GM12873 (cell line): Measurements from ENCODE around the gene SLFN12.

ENCODE experiments used
- CTCF ChIP-seq: IDR thresholded peaks from 2 replicates; pipeline ENCODE4 v1.5.1; 2012; ENCODE audit warnings: low read depth, mild to moderate bottlenecking, moderate library complexity, low read length, control low read depth; ENCODE audit not compliant: insufficient read depth; ENCODE audit errors: missing control alignments

The SLFN12 gene

GRCh38 chr17:35453171-35453570 is 20.9 kb upstream of the SLFN12 start:
- no peak for TF ChIP-seq CTCF

GRCh38 chr17:35449371-35449931 is 17.2 kb upstream of the SLFN12 start:
- TF ChIP-seq CTCF: no peak

GRCh38 chr17:35448899-35449227 is 16.6 kb upstream of the SLFN12 start:
- TF ChIP-seq CTCF: no peak

- TF ChIP-seq CTCF: no peak
These were observed 16.1 kb upstream of the SLFN12 start, which contains the start of gene SLFN13 for GRCh38 chr17:35448214-35448898. TSS of gene SLFN13 (minus strand) at chr17:35448766. CDS start at chr17:35445680, 3,086 bp downstream.

- no peak for TF ChIP-seq CTCF
These were observed 15.2 kb upstream of the SLFN12 start for GRCh38 chr17:35447499-35447898.

GRCh38 chr17:35438433-35438832 is 6.1 kb upstream of the SLFN12 start:
- TF ChIP-seq CTCF: no peak

GRCh38 chr17:35433075-35433894 is 985 bp upstream of the SLFN12 start:
- TF ChIP-seq CTCF: no peak
